WTC11 (cell line): ENCODE data around the gene PGBD1. TPM values are rescaled to one million over a fixed set of nuclear protein-coding genes. Genes with fewer than 3 reads are reported as not detected.

ENCODE experiments used
- ATAC-seq: fragments of 200-7000 bp; cut with Tn5 transposase; 2 replicates; pipeline ENCODE4 v1.10.0; 2021; ENCODE audit warnings: mild to moderate bottlenecking, moderate library complexity
- CTCF ChIA-PET: fragments of 300-600 bp; sonication (Branson Sonifier 250); formaldehyde crosslinking; loops from one replicate; lab custom pipeline; 2021; ENCODE audit warnings: antibody characterized with exemption; lab: Charles Lee
- POLR2A ChIA-PET: fragments of 350-600 bp; sonication (Branson Sonifier 250); formaldehyde crosslinking; loops from one replicate; lab custom pipeline; 2021; ENCODE audit warnings: antibody characterized with exemption; lab: Charles Lee
- DNase-seq: peaks from one replicate; pipeline ENCODE4 v3.0.0; 2021; ENCODE audit warnings: low spot score
- H3K27ac Mint-ChIP-seq: 2 replicates; pipeline ENCODE4 v1.8.0; 2021; ENCODE audit warnings: mixed read lengths
- H3K27me3 Mint-ChIP-seq: 2 replicates; pipeline ENCODE4 v1.8.0; 2021; ENCODE audit warnings: low read depth, mild to moderate bottlenecking, moderate library complexity, mixed read lengths
- H3K36me3 Mint-ChIP-seq: 2 replicates; pipeline ENCODE4 v1.8.0; 2021; ENCODE audit warnings: mixed read lengths
- H3K4me1 Mint-ChIP-seq: 2 replicates; pipeline ENCODE4 v1.8.0; 2022; ENCODE audit warnings: mixed read lengths
- H3K4me3 Mint-ChIP-seq: 2 replicates; pipeline ENCODE4 v1.8.0; 2021; ENCODE audit warnings: mild to moderate bottlenecking, moderate library complexity, mixed read lengths
- H3K9me3 Mint-ChIP-seq: 2 replicates; pipeline ENCODE4 v1.8.0; 2021; ENCODE audit warnings: mixed read lengths
- EMX1 ChIP-seq: fragments of 250-450 bp; sonication (Bioruptor Pico); IDR thresholded peaks from 2 replicates; pipeline ENCODE4 v1.8.0; 2021; ENCODE audit warnings: mild to moderate bottlenecking
- ESRRA ChIP-seq: sonication (generic); formaldehyde crosslinking; IDR thresholded peaks from 2 replicates; pipeline ENCODE4 v1.8.1; 2022; ENCODE audit warnings: mild to moderate bottlenecking, missing genetic modification reagents, borderline replicate concordance
- GABPB1 ChIP-seq: sonication (generic); formaldehyde crosslinking; IDR thresholded peaks from 2 replicates; pipeline ENCODE4 v1.8.1; 2023; ENCODE audit warnings: mild to moderate bottlenecking, missing genetic modification reagents
- KAT7 ChIP-seq: sonication (generic); formaldehyde crosslinking; IDR thresholded peaks from 2 replicates; pipeline ENCODE4 v1.8.1; 2023; ENCODE audit warnings: missing genetic modification reagents, mild to moderate bottlenecking, borderline replicate concordance
- MAX ChIP-seq: sonication (generic); formaldehyde crosslinking; IDR thresholded peaks from 2 replicates; pipeline ENCODE4 v1.8.0; 2022; ENCODE audit warnings: mild to moderate bottlenecking, missing genetic modification reagents
- MLX ChIP-seq: sonication (generic); formaldehyde crosslinking; IDR thresholded peaks from 2 replicates; pipeline ENCODE4 v1.8.1; 2023; ENCODE audit warnings: mild to moderate bottlenecking, missing genetic modification reagents, moderate library complexity
- NFYB ChIP-seq: sonication (generic); formaldehyde crosslinking; conservative IDR thresholded peaks from 2 replicates; pipeline ENCODE4 v1.8.0; 2022; ENCODE audit warnings: low read depth, missing genetic modification reagents
- NR2C2 ChIP-seq: sonication (generic); formaldehyde crosslinking; IDR thresholded peaks from 2 replicates; pipeline ENCODE4 v1.8.0; 2022; ENCODE audit warnings: mild to moderate bottlenecking, missing genetic modification reagents
- SMAD4 ChIP-seq: sonication (generic); formaldehyde crosslinking; IDR thresholded peaks from 2 replicates; pipeline ENCODE4 v1.8.0; 2022; ENCODE audit warnings: mild to moderate bottlenecking, missing genetic modification reagents
- TCF7 ChIP-seq: sonication (generic); formaldehyde crosslinking; IDR thresholded peaks from 2 replicates; pipeline ENCODE4 v1.8.0; 2022; ENCODE audit warnings: mild to moderate bottlenecking, low read depth, missing genetic modification reagents, moderate library complexity
- TEAD1 ChIP-seq: sonication (generic); formaldehyde crosslinking; IDR thresholded peaks from 2 replicates; pipeline ENCODE4 v1.8.0; 2022; ENCODE audit warnings: mild to moderate bottlenecking, missing genetic modification reagents
- USF1 ChIP-seq: sonication (generic); formaldehyde crosslinking; IDR thresholded peaks from 2 replicates; pipeline ENCODE4 v1.8.0; 2022; ENCODE audit warnings: mild to moderate bottlenecking, missing genetic modification reagents
- ZNF219 ChIP-seq: sonication (generic); formaldehyde crosslinking; IDR thresholded peaks from 2 replicates; pipeline ENCODE4 v1.8.0; 2023; ENCODE audit warnings: missing genetic modification reagents, mild to moderate bottlenecking, borderline replicate concordance
- ZNF532 ChIP-seq: fragments of 250-450 bp; sonication (Bioruptor Pico); IDR thresholded peaks from 2 replicates; pipeline ENCODE4 v1.9.0; 2021; ENCODE audit warnings: mild to moderate bottlenecking, borderline replicate concordance
- ZSCAN18 ChIP-seq: fragments of 250-450 bp; sonication (Bioruptor Pico); IDR thresholded peaks from 2 replicates; pipeline ENCODE4 v2.1.2; 2022; ENCODE audit warnings: mild to moderate bottlenecking, moderate library complexity
- total RNA-seq: library from RNA; stranded (reverse); gene quantifications from 3 replicates; pipeline ENCODE4 v1.2.3, GENCODE V29; 2021

PGBD1 gene
- total RNA-seq, 1 experiment from 2014 or later, result 6.9 TPM

GRCh38 chr6:28282926-28283325 lies 1.6 kb downstream of the PGBD1 start:
- H3K4me1 Mint-ChIP-seq, result peaks cover 14% of the 10 kb centered on the region
- peak overlapping the region; percentile 97 for H3K4me3 Mint-ChIP-seq
- CTCF ChIA-PET, result interaction anchor here (1.5 to 2.3 kb wide), 2 partner anchors 73 to 101 kb away, joined by 7 read pairs; no protein-coding TSS in a partner anchor
- ATAC-seq, result no peak
- no peak overlapping the region for H3K27ac Mint-ChIP-seq
- TF ChIP-seq USF1 (CRISPR knock-in tag), result no peak
- TF ChIP-seq, all 79 proteins: peak for 0
- POLR2A ChIA-PET, result no interaction called here
- H3K27me3 Mint-ChIP-seq, result peaks cover 4% of the 10 kb centered on the region; the same call in 1 of the 2 replicates
- H3K9me3 Mint-ChIP-seq, result no peaks in the 10 kb centered on the region
- no peak for DNase-seq
- H3K36me3 Mint-ChIP-seq, result peaks cover 20% of the 10 kb centered on the region

GRCh38 chr6:28291573-28291972 lies 10.2 kb downstream of the PGBD1 start:
- no peaks in the 10 kb centered on the region for H3K9me3 Mint-ChIP-seq
- no peaks in the 10 kb centered on the region for H3K4me1 Mint-ChIP-seq
- ChIA-PET POLR2A (no interaction called here), CTCF (no interaction called here)
- ATAC-seq (no peak), DNase-seq (no peak)
- no peaks in the 10 kb centered on the region for H3K27me3 Mint-ChIP-seq
- peaks cover 35% of the 10 kb centered on the region for H3K36me3 Mint-ChIP-seq
- H3K27ac Mint-ChIP-seq, result no peak overlapping the region
- TF ChIP-seq TCF7 (CRISPR knock-in tag), result no peak
- TF ChIP-seq ESRRA (CRISPR knock-in tag), result no peak
- no peak for TF ChIP-seq GABPB1
- TF ChIP-seq ZSCAN18 (CRISPR knock-in tag), result no peak
- no peak for TF ChIP-seq TEAD1
- no peak for TF ChIP-seq EMX1 (CRISPR knock-in tag)
- TF ChIP-seq NR2C2 (CRISPR knock-in tag), result no peak
- no peak for TF ChIP-seq ZNF532 (CRISPR knock-in tag)
- no peak for TF ChIP-seq SMAD4 (CRISPR knock-in tag)
- no peak for TF ChIP-seq KAT7 (CRISPR knock-in tag)
- no peak overlapping the region for H3K4me3 Mint-ChIP-seq

- H3K36me3 Mint-ChIP-seq, result peaks cover 16% of the 10 kb centered on the region
- H3K27me3 Mint-ChIP-seq, result no peaks in the 10 kb centered on the region
- H3K4me1 Mint-ChIP-seq, result no peaks in the 10 kb centered on the region
- POLR2A ChIA-PET, result no interaction called here
- no peak overlapping the region for H3K4me3 Mint-ChIP-seq
- TF ChIP-seq NFYB (CRISPR knock-in tag), result no peak
- no peak for TF ChIP-seq MAX (CRISPR knock-in tag)
- TF ChIP-seq MLX (CRISPR knock-in tag), result no peak
- TF ChIP-seq ZNF219 (CRISPR knock-in tag), result no peak
- DNase-seq (no peak), ATAC-seq (no peak)
- CTCF ChIA-PET, result no interaction called here
- no peak overlapping the region for H3K27ac Mint-ChIP-seq
- H3K9me3 Mint-ChIP-seq, result no peaks in the 10 kb centered on the region
Measured at GRCh38 chr6:28295326-28295725, 14.0 kb downstream of the PGBD1 start.
